ENCODE data around the gene PI16.

GRCh38 chr6:36997811-36998722, 43.5 kb downstream of the PI16 start:
- TF ChIP-seq POLR2A (IDR thresholded peaks at IDR 0.05; ENCODE audit: low read depth, low read length) (no peak), POLR2AphosphoS5 (IDR thresholded peaks at IDR 0.05; ENCODE audit: low read depth, low read length) (no peak)

Data from GM12892 (cell line).